ENCODE measurements around the gene ZBTB20. TPM values are rescaled to one million over a fixed set of nuclear protein-coding genes. Genes with fewer than 3 reads are reported as not detected.

Gene ZBTB20
- polyA plus RNA-seq, 1 donor from 2014 or later: 4.8 TPM

DNA sequence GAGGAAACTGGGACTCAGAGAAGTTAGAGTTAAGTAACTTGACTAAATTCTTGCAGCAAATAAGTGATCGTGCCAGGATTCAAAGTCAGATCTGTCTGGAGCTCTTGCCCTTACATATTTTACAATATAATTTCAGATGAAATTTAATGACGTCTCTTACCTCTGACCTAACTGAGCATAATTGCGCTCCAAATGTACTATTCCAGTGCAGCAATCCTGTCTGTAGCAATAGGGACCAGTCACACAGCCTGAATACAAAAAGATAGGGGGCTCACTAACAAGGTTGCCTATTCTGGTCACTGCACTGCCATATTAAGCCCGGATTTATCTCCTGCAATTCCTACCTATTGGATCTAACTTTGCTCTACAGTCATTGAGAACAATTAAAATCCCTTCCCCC lies 316.4 kb downstream of the ZBTB20 start:
- H3K27ac ChIP-seq (ENCODE audit: low read length): no peak overlapping the region
- TF ChIP-seq MXI1 (conservative IDR thresholded peaks at IDR 0.05; ENCODE audit: poor library complexity, severe bottlenecking) (no peak), EZH2 (IDR thresholded peaks at IDR 0.05; ENCODE audit: borderline replicate concordance, insufficient read depth, low read length, poor library complexity, severe bottlenecking) (no peak), TAF1 (IDR thresholded peaks at IDR 0.05; ENCODE audit: low read depth) (no peak), POLR2AphosphoS5 (IDR thresholded peaks at IDR 0.05) (no peak), EP300 (conservative IDR thresholded peaks at IDR 0.05; ENCODE audit: poor library complexity, severe bottlenecking) (no peak), RAD21 (conservative IDR thresholded peaks at IDR 0.05) (no peak), SMC3 (conservative IDR thresholded peaks at IDR 0.05; ENCODE audit: poor library complexity) (no peak)
- TF ChIP-seq, protein P1, sequence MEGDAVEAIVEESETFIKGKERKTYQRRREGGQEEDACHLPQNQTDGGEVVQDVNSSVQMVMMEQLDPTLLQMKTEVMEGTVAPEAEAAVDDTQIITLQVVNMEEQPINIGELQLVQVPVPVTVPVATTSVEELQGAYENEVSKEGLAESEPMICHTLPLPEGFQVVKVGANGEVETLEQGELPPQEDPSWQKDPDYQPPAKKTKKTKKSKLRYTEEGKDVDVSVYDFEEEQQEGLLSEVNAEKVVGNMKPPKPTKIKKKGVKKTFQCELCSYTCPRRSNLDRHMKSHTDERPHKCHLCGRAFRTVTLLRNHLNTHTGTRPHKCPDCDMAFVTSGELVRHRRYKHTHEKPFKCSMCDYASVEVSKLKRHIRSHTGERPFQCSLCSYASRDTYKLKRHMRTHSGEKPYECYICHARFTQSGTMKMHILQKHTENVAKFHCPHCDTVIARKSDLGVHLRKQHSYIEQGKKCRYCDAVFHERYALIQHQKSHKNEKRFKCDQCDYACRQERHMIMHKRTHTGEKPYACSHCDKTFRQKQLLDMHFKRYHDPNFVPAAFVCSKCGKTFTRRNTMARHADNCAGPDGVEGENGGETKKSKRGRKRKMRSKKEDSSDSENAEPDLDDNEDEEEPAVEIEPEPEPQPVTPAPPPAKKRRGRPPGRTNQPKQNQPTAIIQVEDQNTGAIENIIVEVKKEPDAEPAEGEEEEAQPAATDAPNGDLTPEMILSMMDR (IDR thresholded peaks at IDR 0.05; ENCODE audit: poor library complexity, severe bottlenecking): no peak
- TF ChIP-seq, protein P2, sequence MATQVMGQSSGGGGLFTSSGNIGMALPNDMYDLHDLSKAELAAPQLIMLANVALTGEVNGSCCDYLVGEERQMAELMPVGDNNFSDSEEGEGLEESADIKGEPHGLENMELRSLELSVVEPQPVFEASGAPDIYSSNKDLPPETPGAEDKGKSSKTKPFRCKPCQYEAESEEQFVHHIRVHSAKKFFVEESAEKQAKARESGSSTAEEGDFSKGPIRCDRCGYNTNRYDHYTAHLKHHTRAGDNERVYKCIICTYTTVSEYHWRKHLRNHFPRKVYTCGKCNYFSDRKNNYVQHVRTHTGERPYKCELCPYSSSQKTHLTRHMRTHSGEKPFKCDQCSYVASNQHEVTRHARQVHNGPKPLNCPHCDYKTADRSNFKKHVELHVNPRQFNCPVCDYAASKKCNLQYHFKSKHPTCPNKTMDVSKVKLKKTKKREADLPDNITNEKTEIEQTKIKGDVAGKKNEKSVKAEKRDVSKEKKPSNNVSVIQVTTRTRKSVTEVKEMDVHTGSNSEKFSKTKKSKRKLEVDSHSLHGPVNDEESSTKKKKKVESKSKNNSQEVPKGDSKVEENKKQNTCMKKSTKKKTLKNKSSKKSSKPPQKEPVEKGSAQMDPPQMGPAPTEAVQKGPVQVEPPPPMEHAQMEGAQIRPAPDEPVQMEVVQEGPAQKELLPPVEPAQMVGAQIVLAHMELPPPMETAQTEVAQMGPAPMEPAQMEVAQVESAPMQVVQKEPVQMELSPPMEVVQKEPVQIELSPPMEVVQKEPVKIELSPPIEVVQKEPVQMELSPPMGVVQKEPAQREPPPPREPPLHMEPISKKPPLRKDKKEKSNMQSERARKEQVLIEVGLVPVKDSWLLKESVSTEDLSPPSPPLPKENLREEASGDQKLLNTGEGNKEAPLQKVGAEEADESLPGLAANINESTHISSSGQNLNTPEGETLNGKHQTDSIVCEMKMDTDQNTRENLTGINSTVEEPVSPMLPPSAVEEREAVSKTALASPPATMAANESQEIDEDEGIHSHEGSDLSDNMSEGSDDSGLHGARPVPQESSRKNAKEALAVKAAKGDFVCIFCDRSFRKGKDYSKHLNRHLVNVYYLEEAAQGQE (IDR thresholded peaks at IDR 0.05; ENCODE audit: borderline replicate concordance): no peak
- H3K9ac ChIP-seq (ENCODE audit: low read length): no peak overlapping the region

DNA sequence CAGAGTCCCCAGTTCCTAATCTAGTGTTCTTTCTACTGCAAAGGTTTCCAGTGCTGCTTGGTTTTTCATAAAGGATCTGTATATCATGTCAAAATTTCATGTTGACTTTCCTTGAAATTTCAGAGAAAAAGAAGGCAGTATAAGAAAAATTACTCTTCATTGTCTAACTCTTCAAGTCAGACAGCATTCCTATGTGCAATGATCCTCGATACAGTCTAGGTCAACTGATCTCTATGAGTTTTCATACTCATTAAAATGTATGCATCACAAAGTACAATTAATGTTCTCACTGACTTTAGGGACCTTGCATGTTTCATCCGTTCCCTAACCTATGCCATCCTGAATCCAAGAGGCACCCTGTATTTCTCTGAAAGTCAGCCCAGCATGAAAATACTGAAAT lies 317.3 kb downstream of the ZBTB20 start:
- Histone ChIP-seq H2AFZ (ENCODE audit: low read depth, low read length) (no peak overlapping the region), H3K4me3 (ENCODE audit: low read length) (no peak overlapping the region), H3K4me2 (ENCODE audit: low read length) (no peak overlapping the region), H3K27me3 (ENCODE audit: insufficient read depth, low read depth, low read length) (no peaks in the 10 kb centered on the region), H3K36me3 (ENCODE audit: insufficient read depth, low read length) (no peaks in the 10 kb centered on the region), H3F3A (ENCODE audit: insufficient read depth, low read length, poor library complexity, severe bottlenecking) (no peaks in the 10 kb centered on the region), H3K79me2 (replicated peaks; ENCODE audit: insufficient read depth, low read length) (no peaks in the 10 kb centered on the region), H3K9me2 (ENCODE audit: insufficient read depth, low read length) (no peaks in the 10 kb centered on the region), H3K9ac (ENCODE audit: low read length) (no peak overlapping the region), H3K9me3 (ENCODE audit: low read length) (no peaks in the 10 kb centered on the region), H4K20me1 (ENCODE audit: insufficient read depth) (no peaks in the 10 kb centered on the region), H3K27ac (ENCODE audit: low read length) (no peak overlapping the region)
- TF ChIP-seq, protein P1 (IDR thresholded peaks at IDR 0.05; ENCODE audit: poor library complexity, severe bottlenecking): no peak
- TF ChIP-seq EP300 (conservative IDR thresholded peaks at IDR 0.05; ENCODE audit: poor library complexity, severe bottlenecking) (no peak), MXI1 (conservative IDR thresholded peaks at IDR 0.05; ENCODE audit: poor library complexity, severe bottlenecking) (no peak), TAF1 (IDR thresholded peaks at IDR 0.05; ENCODE audit: low read depth) (no peak), POLR2AphosphoS5 (IDR thresholded peaks at IDR 0.05) (no peak), SMC3 (conservative IDR thresholded peaks at IDR 0.05; ENCODE audit: poor library complexity) (no peak), EZH2 (IDR thresholded peaks at IDR 0.05; ENCODE audit: borderline replicate concordance, insufficient read depth, low read length, poor library complexity, severe bottlenecking) (no peak), RAD21 (conservative IDR thresholded peaks at IDR 0.05) (no peak)
- TF ChIP-seq, protein P2 (IDR thresholded peaks at IDR 0.05; ENCODE audit: borderline replicate concordance): no peak

More for the DNA sequence above, 316.4 kb downstream of the ZBTB20 start:
- no peaks in the 10 kb centered on the region for H3K9me2 ChIP-seq (ENCODE audit: insufficient read depth, low read length)
- no peak overlapping the region for H3K4me3 ChIP-seq (ENCODE audit: low read length)
- no peak overlapping the region for H3K4me2 ChIP-seq (ENCODE audit: low read length)
- no peaks in the 10 kb centered on the region for H3K79me2 ChIP-seq (replicated peaks; ENCODE audit: insufficient read depth, low read length)
- H4K20me1 ChIP-seq (ENCODE audit: insufficient read depth): no peaks in the 10 kb centered on the region
- H2AFZ ChIP-seq (ENCODE audit: low read depth, low read length): no peak overlapping the region
- no peaks in the 10 kb centered on the region for H3K27me3 ChIP-seq (ENCODE audit: insufficient read depth, low read depth, low read length)
- no peaks in the 10 kb centered on the region for H3K9me3 ChIP-seq (ENCODE audit: low read length)
- no peaks in the 10 kb centered on the region for H3K36me3 ChIP-seq (ENCODE audit: insufficient read depth, low read length)
- no peaks in the 10 kb centered on the region for H3F3A ChIP-seq (ENCODE audit: insufficient read depth, low read length, poor library complexity, severe bottlenecking)

All from neural cell (in vitro differentiated cells).